Natural killer cell treated with Interleukin-12 subunit alpha and Interleukin-12 subunit beta and Interleukin-15 and Interleukin-18, amount 100 ng/mL, for 72 hours (primary cell): Measurements from ENCODE around the gene SNTA1. TPM values are rescaled to one million over a fixed set of nuclear protein-coding genes. Genes with fewer than 3 reads are reported as not detected.
"Not testable (repeated sequence)": the region's sequence is repeated elsewhere in the genome, so short reads cannot be mapped to it uniquely, and the experiment has no call there.

Experiments used
- ATAC-seq, 2 donors: fragments of 150-1000 bp; cut with Tn5 transposase in 1 of 2; sonication (Bioruptor Pico), chemical (Tn5 transposase) in 1 of 2; 2 replicates each; pipeline ENCODE4 v1.10.0; 2021
- DNase-seq: peaks from one replicate; pipeline ENCODE4 v3.0.0; 2022; ENCODE audit warnings: low spot score
- H3K27ac Mint-ChIP-seq, 2 donors: 1 replicate in 1 of 2; 2 replicates in 1 of 2; pipeline ENCODE4 v1.8.0; 2022; ENCODE audit warnings: mixed read lengths in 2 of 2, mild to moderate bottlenecking in 1 of 2, moderate library complexity in 1 of 2
- H3K27me3 Mint-ChIP-seq, 2 donors: 1 replicate in 1 of 2; 2 replicates in 1 of 2; pipeline ENCODE4 v1.8.0; 2022; ENCODE audit warnings: mixed read lengths in 2 of 2
- H3K36me3 Mint-ChIP-seq: one replicate; pipeline ENCODE4 v1.8.0; 2022; ENCODE audit warnings: mixed read lengths
- H3K4me1 Mint-ChIP-seq, 2 donors: 1 replicate in 1 of 2; 2 replicates in 1 of 2; pipeline ENCODE4 v1.8.0; 2022; ENCODE audit warnings: low read depth in 2 of 2, mixed read lengths in 2 of 2, mild to moderate bottlenecking in 1 of 2
- H3K4me3 Mint-ChIP-seq: one replicate; pipeline ENCODE4 v1.8.0; 2022; ENCODE audit warnings: mixed read lengths
- H3K9me3 Mint-ChIP-seq: 2 replicates; pipeline ENCODE4 v1.8.0; 2022; ENCODE audit warnings: mixed read lengths
- total RNA-seq, 2 donors: library from RNA; stranded (reverse); gene quantifications; one replicate each; pipeline ENCODE4 v1.2.3, GENCODE V29; 2022

The SNTA1 gene
- total RNA-seq, 2 donors from 2014 or later: 1.1 to 1.5 TPM

GRCh38 chr20:33450867-33451266 is 7.3 kb upstream of the SNTA1 start:
- ATAC-seq (no peak), DNase-seq (no peak)
- peaks cover 0 to 7% of the 10 kb centered on the region in 2 donors for H3K4me1 Mint-ChIP-seq
- H3K9me3 Mint-ChIP-seq: no peaks in the 10 kb centered on the region
- H3K4me3 Mint-ChIP-seq: no peak overlapping the region
- H3K36me3 Mint-ChIP-seq: no peaks in the 10 kb centered on the region
- peaks cover 0 to 3% of the 10 kb centered on the region in 2 donors for H3K27me3 Mint-ChIP-seq
- H3K27ac Mint-ChIP-seq: no peak overlapping the region

GRCh38 chr20:33445881-33446625 is 2.5 kb upstream of the SNTA1 start:
- H3K36me3 Mint-ChIP-seq: no peaks in the 10 kb centered on the region
- no peak for ATAC-seq
- H3K27ac Mint-ChIP-seq: peak overlapping the region in 1 of 2 donors; percentile 24
- peaks cover 11 to 21% of the 10 kb centered on the region in 2 donors for H3K4me1 Mint-ChIP-seq
- no peaks in the 10 kb centered on the region for H3K9me3 Mint-ChIP-seq
- H3K27me3 Mint-ChIP-seq: peaks cover 0 to 3% of the 10 kb centered on the region in 2 donors
- H3K4me3 Mint-ChIP-seq: no peak overlapping the region
- DNase-seq: no peak

GRCh38 chr20:33444797-33445560 is 1.4 kb upstream of the SNTA1 start:
- Mint-ChIP-seq H3K4me1 (peaks cover 11 to 21% of the 10 kb centered on the region in 2 donors), H3K9me3 (no peaks in the 10 kb centered on the region), H3K27me3 (peaks cover 0 to 3% of the 10 kb centered on the region in 2 donors), H3K27ac (peak overlapping the region in 1 of 2 donors; percentile 64), H3K36me3 (no peaks in the 10 kb centered on the region), H3K4me3 (peak overlapping the region; percentile 93)
- ATAC-seq (no peak), DNase-seq (no peak)

GRCh38 chr20:33443006-33443511 is 504 bp downstream of the SNTA1 start:
- ATAC-seq: peak in 1 of 2 donors; percentile 13

GRCh38 chr20:33442136-33443005 is 1.2 kb downstream of the SNTA1 start:
- no peaks in the 10 kb centered on the region for H3K36me3 Mint-ChIP-seq
- DNase-seq: no peak
- H3K27me3 Mint-ChIP-seq: no peaks in the 10 kb centered on the region
- H3K9me3 Mint-ChIP-seq: no peaks in the 10 kb centered on the region
- no peak overlapping the region for H3K27ac Mint-ChIP-seq
- ATAC-seq: no peak
- H3K4me3 Mint-ChIP-seq: peak overlapping the region; percentile 74
- H3K4me1 Mint-ChIP-seq: peaks cover 11 to 21% of the 10 kb centered on the region in 2 donors

More at GRCh38 chr20:33443006-33443511, 504 bp downstream of the SNTA1 start:
- Mint-ChIP-seq H3K36me3 (no peaks in the 10 kb centered on the region), H3K27me3 (no peaks in the 10 kb centered on the region), H3K4me3 (peak overlapping the region; percentile 74), H3K27ac (no peak overlapping the region), H3K4me1 (peaks cover 11 to 21% of the 10 kb centered on the region in 2 donors), H3K9me3 (no peaks in the 10 kb centered on the region)
- DNase-seq: no peak

- DNase-seq (no peak), ATAC-seq (no peak)
- Mint-ChIP-seq H3K27me3 (no peaks in the 10 kb centered on the region), H3K27ac (no peak overlapping the region), H3K9me3 (no peaks in the 10 kb centered on the region), H3K4me1 (peaks cover 11 to 18% of the 10 kb centered on the region in 2 donors), H3K36me3 (no peaks in the 10 kb centered on the region), H3K4me3 (peak overlapping the region; percentile 15)
Observed at GRCh38 chr20:33441142-33441955, 2.2 kb downstream of the SNTA1 start.

- not testable (repeated sequence) for DNase-seq, H3K27me3 Mint-ChIP-seq, H3K27ac Mint-ChIP-seq, ATAC-seq, H3K36me3 Mint-ChIP-seq, H3K9me3 Mint-ChIP-seq, H3K4me3 Mint-ChIP-seq
- H3K4me1 Mint-ChIP-seq: peaks cover 11 to 12% of the 10 kb centered on the region in 2 donors
Observed at GRCh38 chr20:33440562-33440961, 3.0 kb downstream of the SNTA1 start.

- ATAC-seq (no peak), DNase-seq (no peak)
- H3K9me3 Mint-ChIP-seq: no peaks in the 10 kb centered on the region
- no peaks in the 10 kb centered on the region for H3K4me1 Mint-ChIP-seq
- H3K4me3 Mint-ChIP-seq: no peak overlapping the region
- no peak overlapping the region for H3K27ac Mint-ChIP-seq
- H3K36me3 Mint-ChIP-seq: no peaks in the 10 kb centered on the region
- no peaks in the 10 kb centered on the region for H3K27me3 Mint-ChIP-seq
Observed at GRCh38 chr20:33438481-33438880, 5.1 kb downstream of the SNTA1 start.

GRCh38 chr20:33437141-33437911 is 6.2 kb downstream of the SNTA1 start:
- Mint-ChIP-seq H3K36me3 (no peaks in the 10 kb centered on the region), H3K9me3 (no peaks in the 10 kb centered on the region), H3K27ac (no peak overlapping the region)

GRCh38 chr20:33434434-33434833 is 9.1 kb downstream of the SNTA1 start:
- ATAC-seq (no peak), DNase-seq (no peak)
- Mint-ChIP-seq H3K27me3 (no peaks in the 10 kb centered on the region), H3K4me3 (no peak overlapping the region), H3K27ac (no peak overlapping the region), H3K4me1 (no peaks in the 10 kb centered on the region), H3K9me3 (no peaks in the 10 kb centered on the region), H3K36me3 (no peaks in the 10 kb centered on the region)

More at GRCh38 chr20:33437141-33437911, 6.2 kb downstream of the SNTA1 start:
- no peaks in the 10 kb centered on the region for H3K27me3 Mint-ChIP-seq
- ATAC-seq: no peak
- no peaks in the 10 kb centered on the region for H3K4me1 Mint-ChIP-seq
- no peak for DNase-seq
- H3K4me3 Mint-ChIP-seq: no peak overlapping the region

GRCh38 chr20:33433465-33434234 is 9.9 kb downstream of the SNTA1 start:
- DNase-seq (no peak), ATAC-seq (no peak)
- no peaks in the 10 kb centered on the region for H3K27me3 Mint-ChIP-seq
- H3K27ac Mint-ChIP-seq: no peak overlapping the region
- no peaks in the 10 kb centered on the region for H3K36me3 Mint-ChIP-seq
- H3K4me1 Mint-ChIP-seq: no peaks in the 10 kb centered on the region
- no peaks in the 10 kb centered on the region for H3K9me3 Mint-ChIP-seq
- H3K4me3 Mint-ChIP-seq: no peak overlapping the region
